NCI-H345 treated with DMSO at 0.1 percent for 48 hours (cell line): ENCODE measurements around the gene PNPLA8.
"Not testable (repeated sequence)": the region's sequence is repeated elsewhere in the genome, so short reads cannot be mapped to it uniquely, and the experiment has no call there.

Experiments
- DNase-seq: peaks from one replicate; lab custom pipeline; 2025; ENCODE audit not compliant: unreplicated experiment; lab: John Stamatoyannopoulos, UW

Gene PNPLA8

GRCh38 chr7:108525985-108526767 lies at the start of gene PNPLA8:
Gene PNPLA8, minus strand, starts transcription at chr7:108526135. Its CDS starts 10,644 bp downstream, at chr7:108515491.
- peak; percentile 93 for DNase-seq

- DNase-seq = no peak
Measured at GRCh38 chr7:108575156-108575555, 49.2 kb upstream of the PNPLA8 start.

- DNase-seq = no peak
Measured at GRCh38 chr7:108572480-108572879, 46.5 kb upstream of the PNPLA8 start.

GRCh38 chr7:108570146-108570755 lies 44.3 kb upstream of the PNPLA8 start:
- DNase-seq = peak; percentile 26

- DNase-seq = peak; percentile 98
Measured at GRCh38 chr7:108569381-108570145, 43.6 kb upstream of the PNPLA8 start, which contains the start of the genes DNAJB9 and THAP5. Gene DNAJB9, plus strand, starts transcription at chr7:108569874. Its CDS starts 1,853 bp downstream, at chr7:108571727. Gene THAP5, minus strand, starts transcription at chr7:108569706. Its CDS starts 137 bp downstream, at chr7:108569569.

- DNase-seq = no peak
Measured at GRCh38 chr7:108568801-108569380, 43.0 kb upstream of the PNPLA8 start.

GRCh38 chr7:108565987-108566386 lies 40.1 kb upstream of the PNPLA8 start:
- no peak for DNase-seq

- no peak for DNase-seq
Measured at GRCh38 chr7:108561047-108561619, 35.2 kb upstream of the PNPLA8 start.

GRCh38 chr7:108559253-108559652 lies 33.3 kb upstream of the PNPLA8 start:
- DNase-seq = no peak

GRCh38 chr7:108557617-108558016 lies 31.7 kb upstream of the PNPLA8 start:
- DNase-seq = no peak

- no peak for DNase-seq
Measured at GRCh38 chr7:108557191-108557590, 31.3 kb upstream of the PNPLA8 start.

GRCh38 chr7:108556665-108557064 lies 30.7 kb upstream of the PNPLA8 start:
- not testable (repeated sequence) for DNase-seq

GRCh38 chr7:108548141-108548896 lies 22.4 kb upstream of the PNPLA8 start:
- DNase-seq = not testable (repeated sequence)

- no peak for DNase-seq
Measured at GRCh38 chr7:108541478-108541877, 15.5 kb upstream of the PNPLA8 start.

- not testable (repeated sequence) for DNase-seq
Measured at GRCh38 chr7:108538685-108539084, 12.8 kb upstream of the PNPLA8 start.

GRCh38 chr7:108538236-108538635 lies 12.3 kb upstream of the PNPLA8 start:
- not testable (repeated sequence) for DNase-seq

- no peak for DNase-seq
Measured at GRCh38 chr7:108537229-108537628, 11.3 kb upstream of the PNPLA8 start.

GRCh38 chr7:108535744-108536143 lies 9.8 kb upstream of the PNPLA8 start:
- no peak for DNase-seq

GRCh38 chr7:108535257-108535656 lies 9.3 kb upstream of the PNPLA8 start:
- no peak for DNase-seq

- no peak for DNase-seq
Measured at GRCh38 chr7:108533712-108534111, 7.8 kb upstream of the PNPLA8 start.
